Ovary (tissue), 3 donors: Measurements from ENCODE around the gene AURKA.

Source experiments
- POLR2A ChIP-seq: fragments of 450-650 bp; IDR thresholded peaks from one replicate; pipeline ENCODE4 v1.6.1; 2017; ENCODE audit warnings: antibody characterized with exemption, mild to moderate bottlenecking, moderate library complexity
- TF ChIP-seq, protein P1 (sequence below), 3 donors: fragments of 450-650 bp in 2 of 3; fragments of 200-600 bp in 1 of 3; IDR thresholded peaks; one replicate each; pipeline versions ENCODE4 v1.5.1 to v1.8.0; 2016 to 2022; ENCODE audit warnings: antibody characterized with exemption in 3 of 3, mild to moderate bottlenecking in 1 of 3
- donor health status: DM: no; HTN: no; CAD: no.

GRCh38 chr20:56388882-56389281, 3.1 kb downstream of the AURKA start:
- TF ChIP-seq, protein P1, sequence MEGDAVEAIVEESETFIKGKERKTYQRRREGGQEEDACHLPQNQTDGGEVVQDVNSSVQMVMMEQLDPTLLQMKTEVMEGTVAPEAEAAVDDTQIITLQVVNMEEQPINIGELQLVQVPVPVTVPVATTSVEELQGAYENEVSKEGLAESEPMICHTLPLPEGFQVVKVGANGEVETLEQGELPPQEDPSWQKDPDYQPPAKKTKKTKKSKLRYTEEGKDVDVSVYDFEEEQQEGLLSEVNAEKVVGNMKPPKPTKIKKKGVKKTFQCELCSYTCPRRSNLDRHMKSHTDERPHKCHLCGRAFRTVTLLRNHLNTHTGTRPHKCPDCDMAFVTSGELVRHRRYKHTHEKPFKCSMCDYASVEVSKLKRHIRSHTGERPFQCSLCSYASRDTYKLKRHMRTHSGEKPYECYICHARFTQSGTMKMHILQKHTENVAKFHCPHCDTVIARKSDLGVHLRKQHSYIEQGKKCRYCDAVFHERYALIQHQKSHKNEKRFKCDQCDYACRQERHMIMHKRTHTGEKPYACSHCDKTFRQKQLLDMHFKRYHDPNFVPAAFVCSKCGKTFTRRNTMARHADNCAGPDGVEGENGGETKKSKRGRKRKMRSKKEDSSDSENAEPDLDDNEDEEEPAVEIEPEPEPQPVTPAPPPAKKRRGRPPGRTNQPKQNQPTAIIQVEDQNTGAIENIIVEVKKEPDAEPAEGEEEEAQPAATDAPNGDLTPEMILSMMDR (IDR thresholded peaks at IDR 0.05): no peak
- TF ChIP-seq POLR2A: no peak
